NCI-H2171 treated with DMSO at 0.1 percent for 48 hours (cell line): ENCODE results near the gene RPS6KA4.
"Not testable (repeated sequence)": the region's sequence is repeated elsewhere in the genome, so short reads cannot be mapped to it uniquely, and the experiment has no call there.

Experiments used
- DNase-seq: peaks from one replicate; lab custom pipeline; 2025; lab: John Stamatoyannopoulos, UW

Gene RPS6KA4

DNA sequence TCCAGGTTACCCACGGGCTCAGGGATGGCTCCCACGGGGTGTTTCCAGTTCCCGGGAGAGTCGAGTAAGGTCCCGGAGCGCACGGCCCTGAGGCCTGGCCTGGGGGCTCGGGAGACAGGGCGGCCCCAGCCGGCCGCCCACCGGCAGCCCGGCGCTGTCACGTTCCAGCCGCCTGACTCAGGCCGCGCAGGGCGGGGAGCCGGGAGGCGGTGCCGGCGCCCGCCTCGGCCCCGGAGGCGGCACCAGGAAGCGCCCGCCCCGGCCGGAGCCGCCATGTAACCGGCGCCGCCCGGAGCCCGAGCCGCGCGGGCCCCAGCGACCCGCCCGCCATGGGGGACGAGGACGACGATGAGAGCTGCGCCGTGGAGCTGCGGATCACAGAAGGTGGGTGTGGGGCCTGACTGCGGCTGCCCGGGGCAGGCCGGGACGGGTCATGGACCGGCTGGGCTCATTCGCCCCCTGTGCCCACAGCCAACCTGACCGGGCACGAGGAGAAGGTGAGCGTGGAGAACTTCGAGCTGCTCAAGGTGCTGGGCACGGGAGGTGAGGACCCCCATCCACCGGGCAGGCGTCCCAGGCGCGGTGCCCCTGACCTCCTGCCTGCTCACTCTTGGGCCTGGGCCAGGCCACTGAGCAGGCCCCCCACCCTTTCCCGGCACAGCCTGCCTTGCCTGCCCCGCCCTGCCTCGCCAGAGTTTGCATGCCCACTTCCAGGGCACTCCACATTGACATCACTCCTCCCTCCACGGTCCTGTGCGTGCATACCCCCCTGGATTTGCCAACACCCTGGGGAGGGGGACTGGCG, at the start of gene RPS6KA4:
TSS of gene RPS6KA4 (plus strand) at position 256 of the 805 bp plus-strand sequence. CDS start at position 330, 74 bp downstream.
- DNase-seq, result peak; percentile 30

DNA sequence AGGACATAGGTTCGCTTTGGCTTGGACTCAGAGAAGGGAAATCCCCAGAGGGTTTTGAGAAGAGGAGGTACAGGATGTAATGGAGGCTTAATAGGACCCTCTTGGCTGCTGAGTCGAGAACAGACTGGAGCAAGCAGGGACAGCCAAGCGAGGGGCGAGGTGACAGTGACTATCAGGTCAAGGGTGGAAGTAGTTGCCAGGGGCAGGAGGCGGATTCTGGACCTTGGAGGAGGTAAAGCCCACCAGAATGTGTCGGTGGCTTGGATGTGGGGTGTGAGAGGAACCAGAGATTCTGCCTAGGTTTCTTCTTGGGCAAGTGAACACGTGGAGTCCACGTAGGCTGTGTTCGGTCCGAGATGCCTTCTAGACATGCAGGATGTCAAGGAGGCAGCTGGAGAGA, 46.0 kb upstream of the RPS6KA4 start:
- no peak for DNase-seq

GRCh38 chr11:64313491-64314145, 45.3 kb upstream of the RPS6KA4 start:
- DNase-seq, result no peak

- no peak for DNase-seq
These were observed 44.7 kb upstream of the RPS6KA4 start for GRCh38 chr11:64314146-64314804.

GRCh38 chr11:64314805-64315561, 44.0 kb upstream of the RPS6KA4 start:
- no peak for DNase-seq

GRCh38 chr11:64315667-64316526, 43.1 kb upstream of the RPS6KA4 start:
- not testable (repeated sequence) for DNase-seq

DNA sequence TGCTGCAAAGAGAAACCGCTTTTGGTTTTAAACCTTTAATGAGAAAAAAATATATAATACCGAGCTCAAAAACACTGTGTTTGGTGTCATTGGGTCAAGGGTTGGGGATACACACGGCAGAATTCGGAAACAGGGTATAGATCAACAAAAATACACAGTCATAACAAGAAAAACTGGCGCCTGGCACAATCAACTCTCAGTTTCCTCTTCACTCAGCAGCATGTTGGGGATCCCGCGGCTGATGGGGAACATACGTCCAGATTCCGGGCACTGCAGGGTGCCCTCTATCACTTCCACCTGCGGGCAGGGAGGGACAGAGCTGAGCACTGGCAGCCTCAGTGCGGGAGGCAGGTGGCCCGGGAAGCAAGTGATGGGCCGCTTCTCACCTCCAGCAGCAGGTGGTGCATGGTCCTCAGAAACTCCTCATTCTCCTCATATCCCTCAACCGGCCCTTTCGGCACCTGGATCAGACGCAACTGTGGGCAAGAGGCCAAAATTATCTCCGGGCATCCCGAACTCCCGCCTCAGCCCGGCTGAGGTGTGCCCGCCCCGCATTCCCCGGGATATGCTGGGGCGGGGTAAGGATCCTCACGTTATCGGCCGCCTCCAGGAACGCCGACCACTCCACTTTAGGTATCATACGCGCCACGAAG, 42.2 kb upstream of the RPS6KA4 start:
- DNase-seq, result peak; percentile 82

DNA sequence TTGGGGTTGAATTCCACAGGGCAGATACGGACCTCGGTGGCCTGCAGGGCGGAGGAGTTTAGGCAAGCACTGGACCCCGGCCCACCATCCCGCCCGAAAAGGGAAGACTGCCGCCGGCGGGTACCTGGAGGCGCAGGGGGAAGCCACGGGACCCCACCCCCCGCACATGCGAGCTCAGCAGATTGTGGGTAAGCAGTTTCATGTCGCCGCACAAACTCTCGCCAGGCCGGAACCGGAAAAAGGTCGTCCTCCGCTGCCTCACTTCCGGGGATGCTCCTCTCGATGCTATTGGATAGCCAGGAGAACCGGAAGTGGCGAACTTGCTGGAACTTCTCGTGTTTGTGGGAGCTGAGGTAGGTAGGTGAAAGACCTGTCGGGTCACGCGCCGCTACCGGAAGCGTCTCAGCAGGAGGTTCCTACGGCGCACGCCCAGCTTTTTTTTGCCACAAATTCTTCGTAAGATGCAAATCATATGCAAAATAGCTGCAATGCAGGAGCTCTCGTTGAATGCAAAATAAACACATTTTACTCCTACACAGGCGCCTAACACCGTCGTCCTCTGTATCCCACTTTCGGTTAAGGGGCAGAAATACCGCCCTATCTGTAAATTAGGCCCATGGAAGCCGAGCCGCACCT, 41.5 kb upstream of the RPS6KA4 start, which contains the start of gene TRMT112:
TSS of gene TRMT112 (minus strand) at position 235 of the 636 bp plus-strand sequence. CDS start at position 202, 33 bp downstream.
- peak; percentile 99 for DNase-seq

DNA sequence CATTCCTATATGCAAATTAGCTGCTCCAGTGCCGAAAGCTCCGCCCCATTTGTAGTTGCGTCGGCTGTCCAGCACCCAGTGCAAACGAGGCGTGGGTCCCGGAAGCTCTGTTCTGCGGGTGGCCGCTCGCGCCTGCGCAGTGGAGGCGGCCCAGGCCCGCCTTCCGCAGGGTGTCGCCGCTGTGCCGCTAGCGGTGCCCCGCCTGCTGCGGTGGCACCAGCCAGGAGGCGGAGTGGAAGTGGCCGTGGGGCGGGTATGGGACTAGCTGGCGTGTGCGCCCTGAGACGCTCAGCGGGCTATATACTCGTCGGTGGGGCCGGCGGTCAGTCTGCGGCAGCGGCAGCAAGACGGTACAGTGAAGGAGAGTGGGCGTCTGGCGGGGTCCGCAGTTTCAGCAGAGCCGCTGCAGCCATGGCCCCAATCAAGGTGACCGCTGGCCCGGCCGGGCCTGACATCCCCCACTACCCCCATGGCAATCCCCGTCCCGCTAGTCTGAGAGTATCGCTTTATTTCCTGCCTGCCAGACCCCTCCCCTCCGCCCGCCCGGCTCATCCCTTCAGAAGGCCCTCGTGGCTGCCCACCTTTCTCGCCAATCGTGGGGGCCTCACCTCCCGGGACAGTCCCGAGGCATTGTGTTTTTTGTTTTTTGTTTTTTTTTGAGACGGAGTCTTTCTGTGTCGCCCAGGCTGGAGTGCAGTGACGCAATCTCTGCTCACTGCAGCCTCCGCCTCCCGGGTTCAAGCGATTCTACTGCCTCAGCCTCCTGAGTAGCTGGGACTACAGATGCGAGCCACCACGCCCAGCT, 40.8 kb upstream of the RPS6KA4 start, which contains the start of gene PRDX5:
TSS of gene PRDX5 (plus strand) at position 161 of the 805 bp plus-strand sequence. CDS start at position 256, 95 bp downstream.
- DNase-seq, result peak; percentile 97

DNA sequence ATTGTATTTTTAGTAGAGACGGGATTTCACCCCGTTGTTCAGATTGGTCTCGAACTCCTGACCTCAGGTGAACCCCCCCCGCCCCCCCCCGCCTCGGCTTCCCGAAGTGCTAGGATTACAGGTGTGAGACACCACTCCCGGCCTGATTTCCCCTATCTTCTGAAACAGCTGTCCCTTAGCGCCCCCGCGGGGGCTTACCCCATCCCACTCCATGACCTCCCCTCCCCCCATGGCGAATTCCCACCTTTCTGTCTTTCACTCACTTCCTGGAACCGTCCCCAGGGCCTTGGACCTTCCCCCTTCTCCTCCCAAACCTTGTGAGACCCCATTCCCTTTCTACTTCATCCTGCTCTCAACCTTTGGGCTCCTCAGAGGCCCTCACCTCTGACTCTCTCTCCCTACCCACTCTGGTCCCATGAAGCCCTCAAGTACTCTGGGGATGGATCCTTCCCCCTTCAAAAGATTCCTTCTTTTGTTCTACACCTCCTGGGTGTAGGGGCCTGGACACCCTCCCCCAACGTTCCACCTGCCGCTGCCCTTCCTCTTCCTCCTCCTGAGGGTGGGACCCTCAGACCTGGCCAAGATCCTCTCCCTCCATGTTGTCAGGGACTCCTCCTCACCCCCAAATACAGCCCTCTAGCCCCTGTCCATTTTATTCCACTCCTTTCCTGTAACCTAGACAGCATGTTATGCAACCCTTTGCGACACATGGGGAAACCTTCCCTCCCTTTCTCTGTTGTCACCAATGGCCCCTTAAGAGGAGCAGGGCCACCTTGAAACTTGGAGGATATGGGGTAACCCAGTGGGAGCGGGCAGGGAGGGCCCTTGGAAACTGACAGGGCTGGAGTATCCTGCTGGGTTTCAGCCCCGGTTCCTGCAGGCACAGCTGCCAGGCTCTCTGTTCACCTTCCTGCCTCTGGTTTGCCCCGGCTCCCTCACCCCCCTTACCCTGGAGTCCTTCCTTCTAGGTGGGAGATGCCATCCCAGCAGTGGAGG, 39.9 kb upstream of the RPS6KA4 start:
- DNase-seq, result peak; percentile 29

- DNase-seq, result no peak
These were observed 38.4 kb upstream of the RPS6KA4 start for GRCh38 chr11:64320556-64320955.

GRCh38 chr11:64321026-64321425, 37.9 kb upstream of the RPS6KA4 start:
- DNase-seq, result no peak

GRCh38 chr11:64321533-64321932, 37.4 kb upstream of the RPS6KA4 start:
- DNase-seq, result peak; percentile 66

GRCh38 chr11:64322925-64323260, 36.1 kb upstream of the RPS6KA4 start:
- DNase-seq, result no peak

- DNase-seq, result no peak
These were observed 35.6 kb upstream of the RPS6KA4 start for GRCh38 chr11:64323373-64323772.

DNA sequence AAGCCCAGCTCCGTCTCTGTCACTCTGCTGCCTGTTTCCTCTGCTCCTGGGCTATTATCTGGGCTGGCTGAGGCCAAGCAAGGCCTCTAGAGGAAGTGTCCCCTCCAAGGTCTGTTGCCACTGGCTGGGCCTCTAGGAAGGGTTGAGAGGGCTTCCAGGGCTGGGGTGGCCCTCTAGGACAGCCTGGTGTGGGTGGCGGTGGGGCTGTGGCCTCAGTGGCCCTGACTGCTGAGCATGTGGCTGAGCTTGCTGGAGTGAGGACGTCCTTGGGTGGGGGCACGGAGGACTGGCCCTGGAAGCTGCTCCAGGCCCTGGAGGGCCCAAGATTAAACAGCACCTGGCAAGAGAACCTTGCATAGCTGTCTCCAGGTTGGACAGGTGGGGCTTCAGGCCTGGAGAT, 35.0 kb upstream of the RPS6KA4 start:
- not testable (repeated sequence) for DNase-seq

GRCh38 chr11:64324692-64325469, 34.1 kb upstream of the RPS6KA4 start:
- DNase-seq, result peak; percentile 68
